Neural cell (in vitro differentiated cells): ENCODE results near the gene NUP62. TPM values are rescaled to one million over a fixed set of nuclear protein-coding genes. Genes with fewer than 3 reads are reported as not detected.

ENCODE experiments used
- H2AFZ ChIP-seq: fragments of 200-600, 300-800 bp; sonication (generic), shearing (Covaris generic); 2 replicates; pipeline ENCODE4 v1.6.0; 2014; ENCODE audit warnings: low read depth, mild to moderate bottlenecking, antibody characterized with exemption, low read length, moderate library complexity
- H3F3A ChIP-seq: fragments of 200-600 bp; shearing (Covaris generic); 2 replicates; pipeline ENCODE4 v1.6.1; 2016; ENCODE audit warnings: mild to moderate bottlenecking, moderate library complexity, mixed read lengths, antibody characterized with exemption, low read length; ENCODE audit not compliant: insufficient read depth, poor library complexity, severe bottlenecking
- H3K27ac ChIP-seq: fragments of 200-600, 300-800 bp; sonication (generic), shearing (Covaris generic); 2 replicates; pipeline ENCODE4 v1.5.1; 2014; ENCODE audit warnings: mild to moderate bottlenecking, low read length, moderate library complexity
- H3K27me3 ChIP-seq: fragments of 300-800, 200-600 bp; sonication (generic), shearing (Covaris generic); 2 replicates; pipeline ENCODE4 v1.6.0; 2014; ENCODE audit warnings: mild to moderate bottlenecking, low read depth, low read length, moderate library complexity; ENCODE audit not compliant: insufficient read depth
- H3K36me3 ChIP-seq: fragments of 300-800, 200-600 bp; sonication (generic), shearing (Covaris generic); 2 replicates; pipeline ENCODE4 v1.5.1; 2014; ENCODE audit warnings: mild to moderate bottlenecking, antibody characterized with exemption, low read length, moderate library complexity; ENCODE audit not compliant: insufficient read depth
- H3K4me2 ChIP-seq: fragments of 300-800, 200-600 bp; sonication (generic), shearing (Covaris generic); 2 replicates; pipeline ENCODE4 v1.6.0; 2014; ENCODE audit warnings: mild to moderate bottlenecking, low read length
- H3K4me3 ChIP-seq: fragments of 300-800, 200-600 bp; sonication (generic), shearing (Covaris generic); 2 replicates; pipeline ENCODE4 v1.5.1; 2014; ENCODE audit warnings: mild to moderate bottlenecking, low read length, moderate library complexity
- H3K79me2 ChIP-seq: fragments of 200-600 bp; shearing (Covaris generic); replicated peaks from 2 replicates; pipeline ENCODE4 v1.6.0; 2014; ENCODE audit warnings: mild to moderate bottlenecking, low read length, moderate library complexity; ENCODE audit not compliant: insufficient read depth
- H3K9ac ChIP-seq: fragments of 300-800, 200-600 bp; sonication (generic), shearing (Covaris generic); 2 replicates; pipeline ENCODE4 v1.6.1; 2016; ENCODE audit warnings: mild to moderate bottlenecking, low read length, mixed read lengths
- H3K9me2 ChIP-seq: fragments of 200-600 bp; shearing (Covaris generic); 2 replicates; pipeline ENCODE4 v1.6.1; 2016; ENCODE audit warnings: mild to moderate bottlenecking, low read length, mixed read lengths; ENCODE audit not compliant: insufficient read depth
- H3K9me3 ChIP-seq: fragments of 200-600, 300-800 bp; sonication (generic), shearing (Covaris generic); 2 replicates; pipeline ENCODE4 v1.6.1; 2016; ENCODE audit warnings: mild to moderate bottlenecking, mixed run types, low read length, moderate library complexity, mixed read lengths
- H4K20me1 ChIP-seq: fragments of 200-600 bp; shearing (Covaris generic); 2 replicates; pipeline ENCODE4 v1.6.1; 2016; ENCODE audit warnings: mild to moderate bottlenecking, mixed run types; ENCODE audit not compliant: insufficient read depth
- EP300 ChIP-seq: fragments of 450-650 bp; conservative IDR thresholded peaks from 2 replicates; pipeline ENCODE4 v1.6.1; 2014; ENCODE audit warnings: antibody characterized with exemption, mild to moderate bottlenecking, moderate library complexity; ENCODE audit not compliant: poor library complexity, severe bottlenecking
- EZH2 ChIP-seq: fragments of 200-600, 300-800 bp; shearing (Covaris generic), sonication (generic); IDR thresholded peaks from 2 replicates; pipeline ENCODE4 v1.6.1; 2014; ENCODE audit warnings: antibody characterized with exemption, low read length, borderline replicate concordance, mild to moderate bottlenecking; ENCODE audit not compliant: insufficient read depth, poor library complexity, severe bottlenecking
- MXI1 ChIP-seq: fragments of 450-650 bp; conservative IDR thresholded peaks from 2 replicates; pipeline ENCODE4 v1.6.1; 2014; ENCODE audit warnings: antibody characterized with exemption, mild to moderate bottlenecking; ENCODE audit not compliant: poor library complexity, severe bottlenecking
- POLR2AphosphoS5 ChIP-seq: IDR thresholded peaks from 2 replicates; pipeline ENCODE4 v1.6.1; 2012
- RAD21 ChIP-seq: fragments of 450-650 bp; conservative IDR thresholded peaks from 2 replicates; pipeline ENCODE4 v1.6.1; 2014; ENCODE audit warnings: antibody characterized with exemption, mild to moderate bottlenecking, moderate library complexity
- REST ChIP-seq: IDR thresholded peaks from 2 replicates; pipeline ENCODE4 v1.6.1; 2012; ENCODE audit warnings: borderline replicate concordance
- SMC3 ChIP-seq: fragments of 450-650 bp; conservative IDR thresholded peaks from 2 replicates; pipeline ENCODE4 v1.6.1; 2014; ENCODE audit warnings: antibody characterized with exemption, mild to moderate bottlenecking, moderate library complexity; ENCODE audit not compliant: poor library complexity
- TAF1 ChIP-seq: IDR thresholded peaks from 2 replicates; pipeline ENCODE4 v1.6.1; 2012; ENCODE audit warnings: low read depth
- polyA plus RNA-seq: library from polyadenylated mRNA; depleted of rRNA; stranded (reverse); fragments of >200 nt; gene quantifications from 2 replicates; pipeline ENCODE4 v1.2.3, GENCODE V29; 2014
- TF ChIP-seq, protein P1 (sequence below): fragments of 450-650 bp; IDR thresholded peaks from 2 replicates; pipeline ENCODE4 v1.5.1; 2014; ENCODE audit warnings: antibody characterized with exemption, mild to moderate bottlenecking, moderate library complexity; ENCODE audit not compliant: poor library complexity, severe bottlenecking

Gene NUP62
- polyA plus RNA-seq, 1 donor from 2014 or later, result 24.9 TPM

GRCh38 chr19:49918089-49918488, 11.2 kb downstream of the NUP62 start:
- no peaks in the 10 kb centered on the region for H4K20me1 ChIP-seq

GRCh38 chr19:49916839-49917733, 12.2 kb downstream of the NUP62 start:
- Histone ChIP-seq H3K27ac (no peak overlapping the region), H3K9me3 (no peaks in the 10 kb centered on the region), H3K4me2 (no peak overlapping the region), H4K20me1 (no peaks in the 10 kb centered on the region), H3K79me2 (peaks cover 20% of the 10 kb centered on the region), H3F3A (no peaks in the 10 kb centered on the region), H3K4me3 (no peak overlapping the region), H3K9ac (no peak overlapping the region), H2AFZ (no peak overlapping the region), H3K27me3 (no peaks in the 10 kb centered on the region), H3K36me3 (no peaks in the 10 kb centered on the region), H3K9me2 (no peaks in the 10 kb centered on the region)
- TF ChIP-seq MXI1 (no peak), TAF1 (no peak), REST (no peak), SMC3 (no peak), EZH2 (no peak)

More at GRCh38 chr19:49918089-49918488, 11.2 kb downstream of the NUP62 start:
- Histone ChIP-seq H3K4me3 (no peak overlapping the region), H3K36me3 (no peaks in the 10 kb centered on the region), H3K9ac (no peak overlapping the region), H3K27ac (no peak overlapping the region), H3K9me3 (no peaks in the 10 kb centered on the region), H3F3A (no peaks in the 10 kb centered on the region), H3K4me2 (no peak overlapping the region), H3K9me2 (no peaks in the 10 kb centered on the region), H3K79me2 (peaks cover 27% of the 10 kb centered on the region), H2AFZ (no peak overlapping the region), H3K27me3 (no peaks in the 10 kb centered on the region)
- TF ChIP-seq MXI1, result no peak
- no peak for TF ChIP-seq EP300
- TF ChIP-seq, protein P1, sequence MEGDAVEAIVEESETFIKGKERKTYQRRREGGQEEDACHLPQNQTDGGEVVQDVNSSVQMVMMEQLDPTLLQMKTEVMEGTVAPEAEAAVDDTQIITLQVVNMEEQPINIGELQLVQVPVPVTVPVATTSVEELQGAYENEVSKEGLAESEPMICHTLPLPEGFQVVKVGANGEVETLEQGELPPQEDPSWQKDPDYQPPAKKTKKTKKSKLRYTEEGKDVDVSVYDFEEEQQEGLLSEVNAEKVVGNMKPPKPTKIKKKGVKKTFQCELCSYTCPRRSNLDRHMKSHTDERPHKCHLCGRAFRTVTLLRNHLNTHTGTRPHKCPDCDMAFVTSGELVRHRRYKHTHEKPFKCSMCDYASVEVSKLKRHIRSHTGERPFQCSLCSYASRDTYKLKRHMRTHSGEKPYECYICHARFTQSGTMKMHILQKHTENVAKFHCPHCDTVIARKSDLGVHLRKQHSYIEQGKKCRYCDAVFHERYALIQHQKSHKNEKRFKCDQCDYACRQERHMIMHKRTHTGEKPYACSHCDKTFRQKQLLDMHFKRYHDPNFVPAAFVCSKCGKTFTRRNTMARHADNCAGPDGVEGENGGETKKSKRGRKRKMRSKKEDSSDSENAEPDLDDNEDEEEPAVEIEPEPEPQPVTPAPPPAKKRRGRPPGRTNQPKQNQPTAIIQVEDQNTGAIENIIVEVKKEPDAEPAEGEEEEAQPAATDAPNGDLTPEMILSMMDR, result no peak
- no peak for TF ChIP-seq EZH2
- TF ChIP-seq SMC3, result no peak
- TF ChIP-seq POLR2AphosphoS5, result no peak
- no peak for TF ChIP-seq RAD21
- TF ChIP-seq TAF1, result no peak
- TF ChIP-seq REST, result no peak
